ENCODE results near the gene HYAL3.
"Not testable (repeated sequence)": the region's sequence is repeated elsewhere in the genome, so short reads cannot be mapped to it uniquely, and the experiment has no call there.

The HYAL3 gene

GRCh38 chr3:50312041-50312440 is 12.8 kb upstream of the HYAL3 start:
- DNase-seq, result not testable (repeated sequence)

- no peak for DNase-seq
Observed at GRCh38 chr3:50304601-50305000, 5.4 kb upstream of the HYAL3 start.

- DNase-seq, result no peak
Observed at GRCh38 chr3:50303013-50303815, 4.0 kb upstream of the HYAL3 start, which contains the start of gene HYAL1. TSS of gene HYAL1 (minus strand) at chr3:50303574. CDS start at chr3:50302956, 618 bp downstream.

- DNase-seq, result no peak
Observed at GRCh38 chr3:50302095-50303012, 3.1 kb upstream of the HYAL3 start.

GRCh38 chr3:50300681-50301254 is 1.6 kb upstream of the HYAL3 start:
- DNase-seq, result no peak

GRCh38 chr3:50299929-50300680 is 900 bp upstream of the HYAL3 start:
- no peak for DNase-seq

GRCh38 chr3:50299638-50299928 is 378 bp upstream of the HYAL3 start:
- DNase-seq, result no peak

GRCh38 chr3:50297896-50298725 is 1.1 kb downstream of the HYAL3 start:
- DNase-seq, result no peak

- DNase-seq, result no peak
Observed at GRCh38 chr3:50297384-50297775, 1.8 kb downstream of the HYAL3 start.

GRCh38 chr3:50296721-50297383 is 2.4 kb downstream of the HYAL3 start:
- no peak for DNase-seq

- DNase-seq, result no peak
Observed at GRCh38 chr3:50295553-50296431, 3.4 kb downstream of the HYAL3 start.

- no peak for DNase-seq
Observed at GRCh38 chr3:50294492-50295403, 4.5 kb downstream of the HYAL3 start.

GRCh38 chr3:50294089-50294488 is 5.1 kb downstream of the HYAL3 start:
- DNase-seq, result no peak

- DNase-seq, result no peak
Observed at GRCh38 chr3:50293079-50293801, 6.0 kb downstream of the HYAL3 start.

- peak; percentile 83 for DNase-seq
Observed at GRCh38 chr3:50292159-50293078, 6.8 kb downstream of the HYAL3 start, which contains the start of gene IFRD2. TSS of gene IFRD2 (minus strand) at chr3:50292429. CDS start at chr3:50292274, 155 bp downstream.

GRCh38 chr3:50290161-50290641 is 9.0 kb downstream of the HYAL3 start:
- no peak for DNase-seq

- no peak for DNase-seq
Observed at GRCh38 chr3:50289130-50289529, 10.1 kb downstream of the HYAL3 start.
